Activated naive CD8-positive, alpha-beta T cell (primary cell): ENCODE data around the gene FBXO7.

Source experiments
- H3K27ac Mint-ChIP-seq: one replicate; pipeline ENCODE4 v1.8.0; 2021; ENCODE audit warnings: mixed read lengths
- H3K27me3 Mint-ChIP-seq: one replicate; pipeline ENCODE4 v1.8.0; 2021; ENCODE audit warnings: mixed read lengths
- H3K36me3 Mint-ChIP-seq: one replicate; pipeline ENCODE4 v1.8.0; 2021; ENCODE audit warnings: mixed read lengths
- H3K4me1 Mint-ChIP-seq: one replicate; pipeline ENCODE4 v1.8.0; 2021; ENCODE audit warnings: low read depth, mixed read lengths
- H3K4me3 Mint-ChIP-seq: one replicate; pipeline ENCODE4 v1.8.0; 2021; ENCODE audit warnings: mild to moderate bottlenecking, mixed read lengths
- H3K9me3 Mint-ChIP-seq: one replicate; pipeline ENCODE4 v1.8.0; 2021; ENCODE audit warnings: low read depth, mixed read lengths

The FBXO7 gene

GRCh38 chr22:32533265-32534111, 58.9 kb downstream of the FBXO7 start:
- no peak overlapping the region for H3K4me3 Mint-ChIP-seq
- H3K4me1 Mint-ChIP-seq = no peaks in the 10 kb centered on the region
- peaks cover 4% of the 10 kb centered on the region for H3K27me3 Mint-ChIP-seq
- no peak overlapping the region for H3K27ac Mint-ChIP-seq
- H3K36me3 Mint-ChIP-seq = no peaks in the 10 kb centered on the region
- H3K9me3 Mint-ChIP-seq = no peaks in the 10 kb centered on the region

- H3K36me3 Mint-ChIP-seq = no peaks in the 10 kb centered on the region
- no peaks in the 10 kb centered on the region for H3K9me3 Mint-ChIP-seq
- no peak overlapping the region for H3K27ac Mint-ChIP-seq
- H3K4me1 Mint-ChIP-seq = no peaks in the 10 kb centered on the region
- peaks cover 4% of the 10 kb centered on the region for H3K27me3 Mint-ChIP-seq
- H3K4me3 Mint-ChIP-seq = no peak overlapping the region
These were observed 59.9 kb downstream of the FBXO7 start for GRCh38 chr22:32534252-32535235.

GRCh38 chr22:32535531-32536190, 61.0 kb downstream of the FBXO7 start:
- Mint-ChIP-seq H3K9me3 (no peaks in the 10 kb centered on the region), H3K36me3 (no peaks in the 10 kb centered on the region), H3K27me3 (no peaks in the 10 kb centered on the region), H3K4me3 (no peak overlapping the region), H3K4me1 (no peaks in the 10 kb centered on the region), H3K27ac (no peak overlapping the region)

GRCh38 chr22:32536352-32536751, 61.7 kb downstream of the FBXO7 start:
- no peak overlapping the region for H3K27ac Mint-ChIP-seq
- H3K9me3 Mint-ChIP-seq = no peaks in the 10 kb centered on the region
- no peak overlapping the region for H3K4me3 Mint-ChIP-seq
- H3K36me3 Mint-ChIP-seq = no peaks in the 10 kb centered on the region
- no peaks in the 10 kb centered on the region for H3K4me1 Mint-ChIP-seq
- no peaks in the 10 kb centered on the region for H3K27me3 Mint-ChIP-seq

- Mint-ChIP-seq H3K27me3 (no peaks in the 10 kb centered on the region), H3K4me1 (no peaks in the 10 kb centered on the region), H3K9me3 (no peaks in the 10 kb centered on the region), H3K36me3 (no peaks in the 10 kb centered on the region), H3K27ac (no peak overlapping the region), H3K4me3 (no peak overlapping the region)
These were observed 63.9 kb downstream of the FBXO7 start for GRCh38 chr22:32538521-32538920.

- Mint-ChIP-seq H3K36me3 (no peaks in the 10 kb centered on the region), H3K4me1 (no peaks in the 10 kb centered on the region), H3K27me3 (no peaks in the 10 kb centered on the region), H3K9me3 (no peaks in the 10 kb centered on the region), H3K4me3 (no peak overlapping the region), H3K27ac (no peak overlapping the region)
These were observed 65.2 kb downstream of the FBXO7 start for GRCh38 chr22:32539631-32540421.

GRCh38 chr22:32541481-32541880, 66.9 kb downstream of the FBXO7 start:
- H3K4me1 Mint-ChIP-seq = no peaks in the 10 kb centered on the region
- H3K4me3 Mint-ChIP-seq = no peak overlapping the region
- H3K27ac Mint-ChIP-seq = no peak overlapping the region
- no peaks in the 10 kb centered on the region for H3K9me3 Mint-ChIP-seq
- H3K36me3 Mint-ChIP-seq = no peaks in the 10 kb centered on the region
- H3K27me3 Mint-ChIP-seq = no peaks in the 10 kb centered on the region

- Mint-ChIP-seq H3K36me3 (no peaks in the 10 kb centered on the region), H3K9me3 (no peaks in the 10 kb centered on the region), H3K27me3 (peaks cover 1% of the 10 kb centered on the region), H3K4me1 (no peaks in the 10 kb centered on the region), H3K4me3 (no peak overlapping the region), H3K27ac (no peak overlapping the region)
These were observed 67.6 kb downstream of the FBXO7 start for GRCh38 chr22:32542066-32542676.

GRCh38 chr22:32542677-32543357, 68.2 kb downstream of the FBXO7 start:
- Mint-ChIP-seq H3K27ac (no peak overlapping the region), H3K4me1 (no peaks in the 10 kb centered on the region), H3K36me3 (no peaks in the 10 kb centered on the region), H3K27me3 (peaks cover 2% of the 10 kb centered on the region), H3K4me3 (no peak overlapping the region), H3K9me3 (no peaks in the 10 kb centered on the region)

GRCh38 chr22:32544953-32545558, 70.4 kb downstream of the FBXO7 start:
- H3K4me3 Mint-ChIP-seq = no peak overlapping the region
- H3K9me3 Mint-ChIP-seq = no peaks in the 10 kb centered on the region

GRCh38 chr22:32545801-32546200, 71.2 kb downstream of the FBXO7 start:
- Mint-ChIP-seq H3K27me3 (peaks cover 7% of the 10 kb centered on the region), H3K4me3 (no peak overlapping the region), H3K9me3 (no peaks in the 10 kb centered on the region), H3K4me1 (no peaks in the 10 kb centered on the region), H3K36me3 (no peaks in the 10 kb centered on the region), H3K27ac (no peak overlapping the region)

More at GRCh38 chr22:32544953-32545558, 70.4 kb downstream of the FBXO7 start:
- H3K4me1 Mint-ChIP-seq = no peaks in the 10 kb centered on the region
- H3K27ac Mint-ChIP-seq = no peak overlapping the region
- no peaks in the 10 kb centered on the region for H3K36me3 Mint-ChIP-seq
- peaks cover 7% of the 10 kb centered on the region for H3K27me3 Mint-ChIP-seq

GRCh38 chr22:32546496-32546895, 71.9 kb downstream of the FBXO7 start:
- Mint-ChIP-seq H3K9me3 (no peaks in the 10 kb centered on the region), H3K4me3 (no peak overlapping the region), H3K27me3 (peaks cover 7% of the 10 kb centered on the region), H3K4me1 (no peaks in the 10 kb centered on the region), H3K27ac (no peak overlapping the region), H3K36me3 (no peaks in the 10 kb centered on the region)

- Mint-ChIP-seq H3K4me3 (no peak overlapping the region), H3K27me3 (peaks cover 7% of the 10 kb centered on the region), H3K27ac (no peak overlapping the region), H3K9me3 (no peaks in the 10 kb centered on the region), H3K4me1 (no peaks in the 10 kb centered on the region), H3K36me3 (no peaks in the 10 kb centered on the region)
These were observed 72.3 kb downstream of the FBXO7 start for GRCh38 chr22:32546935-32547334.
